H4 (cell line): ENCODE measurements around the gene OR10K2. TPM values are rescaled to one million over a fixed set of nuclear protein-coding genes. Genes with fewer than 3 reads are reported as not detected.

ENCODE experiments used
- DNase-seq: peaks from one replicate; pipeline ENCODE4 v3.0.0-alpha.2; 2015; ENCODE audit warnings: low spot score
- total RNA-seq: library from RNA; depleted of rRNA; stranded (reverse); fragments of >200 nt; shearing (Covaris generic); gene quantifications from 2 replicates; pipeline ENCODE4 v1.2.3, GENCODE V29; 2014; rRNA removed

Gene OR10K2
- total RNA-seq, 1 experiment from 2014 or later = not detected

GRCh38 chr1:158371188-158371953, 54.7 kb downstream of the OR10K2 start:
- DNase-seq = no peak

Other genes starting within 250 kb of the OR10K2 start
- gene CD1D, start 245.3 kb downstream of the OR10K2 start, total RNA-seq = 0.64 and 2.0 TPM in 2 replicates
- not detected in 2 replicates for gene CD1A, start 171.8 kb downstream of the OR10K2 start, total RNA-seq
- gene CD1C, start 136.3 kb downstream of the OR10K2 start, total RNA-seq = not detected in 2 replicates
- not detected in 2 replicates for gene CD1B, start 94.7 kb downstream of the OR10K2 start, total RNA-seq
- not detected in 2 replicates for gene CD1E, start 72.3 kb downstream of the OR10K2 start, total RNA-seq
- not detected in 2 replicates for gene OR10T2, start 26.8 kb downstream of the OR10K2 start, total RNA-seq
- not detected in 2 replicates for gene OR10K1, start 35.6 kb upstream of the OR10K2 start, total RNA-seq
- gene OR10R2, start 46.0 kb upstream of the OR10K2 start, total RNA-seq = not detected in 2 replicates
- gene OR6Y1, start 128.2 kb upstream of the OR10K2 start, total RNA-seq = not detected in 2 replicates
- not detected in 2 replicates for gene OR6P1, start 144.3 kb upstream of the OR10K2 start, total RNA-seq
- not detected in 2 replicates for gene OR10X1, start 153.7 kb upstream of the OR10K2 start, total RNA-seq
- not detected in 2 replicates for gene OR10Z1, start 179.0 kb upstream of the OR10K2 start, total RNA-seq